SK-N-SH treated with all-trans-retinoic acid at 6 μM for 48 hours (cell line): ENCODE data around the gene GANC.

Experiments
- ARNTL ChIP-seq: fragments of 450-650 bp; formaldehyde crosslinking; IDR thresholded peaks from 2 replicates; pipeline ENCODE4 v1.5.0; 2020; ENCODE audit warnings: low read depth, mild to moderate bottlenecking, moderate library complexity, borderline replicate concordance
- BACH2 ChIP-seq: fragments of 250-450 bp; sonication (Bioruptor Pico); IDR thresholded peaks from 2 replicates; pipeline ENCODE4 v1.9.0; 2021; ENCODE audit warnings: mild to moderate bottlenecking, borderline replicate concordance
- CSDC2 ChIP-seq: fragments of 250-450 bp; sonication (Bioruptor Pico); IDR thresholded peaks from 2 replicates; pipeline ENCODE4 v1.5.0; 2020; ENCODE audit warnings: mild to moderate bottlenecking, moderate library complexity
- ESRRG ChIP-seq: fragments of 250-450 bp; sonication (Bioruptor Pico); IDR thresholded peaks from 2 replicates; pipeline ENCODE4 v1.6.1; 2021; ENCODE audit warnings: mild to moderate bottlenecking
- GLIS3 ChIP-seq: fragments of 250-450 bp; sonication (Bioruptor Pico); IDR thresholded peaks from 2 replicates; pipeline ENCODE4 v1.5.0; 2020; ENCODE audit warnings: mild to moderate bottlenecking, moderate library complexity
- ISL1 ChIP-seq: fragments of 250-450 bp; sonication (Bioruptor Pico); IDR thresholded peaks from 2 replicates; pipeline ENCODE4 v2.1.2; 2022; ENCODE audit warnings: mild to moderate bottlenecking, moderate library complexity
- RARB ChIP-seq: fragments of 250-450 bp; sonication (Bioruptor Pico); IDR thresholded peaks from 2 replicates; pipeline ENCODE4 v1.8.0; 2021; ENCODE audit warnings: mild to moderate bottlenecking, moderate library complexity
- ZFP3 ChIP-seq: fragments of 250-450 bp; sonication (Bioruptor Pico); IDR thresholded peaks from 2 replicates; pipeline ENCODE4 v1.5.0; 2020; ENCODE audit warnings: mild to moderate bottlenecking, moderate library complexity
- ZFP30 ChIP-seq: fragments of 450-650 bp; formaldehyde crosslinking; IDR thresholded peaks from 2 replicates; pipeline ENCODE4 v1.5.0; 2022; ENCODE audit warnings: mild to moderate bottlenecking, moderate library complexity
- ZNF70 ChIP-seq: fragments of 450-650 bp; formaldehyde crosslinking; IDR thresholded peaks from 2 replicates; pipeline ENCODE4 v1.5.0; 2020; ENCODE audit warnings: mild to moderate bottlenecking, moderate library complexity
- TF ChIP-seq, protein P1 (sequence below): fragments of 250-450 bp; sonication (Bioruptor Pico); IDR thresholded peaks from 2 replicates; pipeline ENCODE4 v1.5.1; 2020; ENCODE audit warnings: low read depth, mild to moderate bottlenecking, moderate library complexity
- TF ChIP-seq, protein P2 (sequence below): fragments of 250-450 bp; sonication (Bioruptor Pico); IDR thresholded peaks from 2 replicates; pipeline ENCODE4 v1.8.0; 2020; ENCODE audit warnings: mild to moderate bottlenecking, moderate library complexity, borderline replicate concordance
- TF ChIP-seq, protein P3 (sequence below): fragments of 250-450 bp; sonication (Bioruptor Pico); IDR thresholded peaks from 2 replicates; pipeline ENCODE4 v1.5.1; 2021; ENCODE audit warnings: mild to moderate bottlenecking, moderate library complexity
- TF ChIP-seq, protein P4 (sequence below): fragments of 250-450 bp; sonication (Bioruptor Pico); IDR thresholded peaks from 2 replicates; pipeline ENCODE4 v1.5.0; 2020; ENCODE audit warnings: mild to moderate bottlenecking, moderate library complexity

DNA sequence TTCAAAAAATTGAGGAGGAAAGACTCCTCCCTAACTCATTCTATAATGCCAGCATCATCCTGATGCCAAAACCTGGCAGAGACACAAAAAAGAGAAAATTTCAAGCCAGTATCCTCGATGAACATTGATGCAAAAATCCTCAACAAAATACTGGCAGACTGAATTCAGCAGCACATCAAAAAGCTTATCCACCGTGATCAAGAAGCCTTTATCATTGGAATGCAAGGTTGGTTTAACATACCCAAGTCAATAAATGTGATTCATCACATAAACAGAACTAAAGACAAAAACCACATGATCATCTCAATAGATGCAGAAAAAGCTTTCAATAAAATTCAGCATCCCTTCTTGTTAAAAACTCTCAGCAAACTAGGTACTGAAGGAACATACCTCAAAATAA lies 62.1 kb downstream of the GANC start:
- TF ChIP-seq ESRRG (CRISPR knock-in tag) (no peak), RARB (CRISPR knock-in tag) (no peak), ZFP3 (no peak), ZFP30 (CRISPR knock-in tag) (no peak), BACH2 (CRISPR knock-in tag) (no peak), ZNF70 (CRISPR knock-in tag) (no peak), ARNTL (CRISPR knock-in tag) (no peak), ISL1 (CRISPR knock-in tag) (no peak), CSDC2 (no peak), GLIS3 (CRISPR knock-in tag) (no peak)
- TF ChIP-seq, protein P1, sequence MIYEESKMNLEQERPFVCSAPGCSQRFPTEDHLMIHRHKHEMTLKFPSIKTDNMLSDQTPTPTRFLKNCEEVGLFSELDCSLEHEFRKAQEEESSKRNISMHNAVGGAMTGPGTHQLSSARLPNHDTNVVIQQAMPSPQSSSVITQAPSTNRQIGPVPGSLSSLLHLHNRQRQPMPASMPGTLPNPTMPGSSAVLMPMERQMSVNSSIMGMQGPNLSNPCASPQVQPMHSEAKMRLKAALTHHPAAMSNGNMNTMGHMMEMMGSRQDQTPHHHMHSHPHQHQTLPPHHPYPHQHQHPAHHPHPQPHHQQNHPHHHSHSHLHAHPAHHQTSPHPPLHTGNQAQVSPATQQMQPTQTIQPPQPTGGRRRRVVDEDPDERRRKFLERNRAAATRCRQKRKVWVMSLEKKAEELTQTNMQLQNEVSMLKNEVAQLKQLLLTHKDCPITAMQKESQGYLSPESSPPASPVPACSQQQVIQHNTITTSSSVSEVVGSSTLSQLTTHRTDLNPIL (CRISPR knock-in tag): no peak
- TF ChIP-seq, protein P2, sequence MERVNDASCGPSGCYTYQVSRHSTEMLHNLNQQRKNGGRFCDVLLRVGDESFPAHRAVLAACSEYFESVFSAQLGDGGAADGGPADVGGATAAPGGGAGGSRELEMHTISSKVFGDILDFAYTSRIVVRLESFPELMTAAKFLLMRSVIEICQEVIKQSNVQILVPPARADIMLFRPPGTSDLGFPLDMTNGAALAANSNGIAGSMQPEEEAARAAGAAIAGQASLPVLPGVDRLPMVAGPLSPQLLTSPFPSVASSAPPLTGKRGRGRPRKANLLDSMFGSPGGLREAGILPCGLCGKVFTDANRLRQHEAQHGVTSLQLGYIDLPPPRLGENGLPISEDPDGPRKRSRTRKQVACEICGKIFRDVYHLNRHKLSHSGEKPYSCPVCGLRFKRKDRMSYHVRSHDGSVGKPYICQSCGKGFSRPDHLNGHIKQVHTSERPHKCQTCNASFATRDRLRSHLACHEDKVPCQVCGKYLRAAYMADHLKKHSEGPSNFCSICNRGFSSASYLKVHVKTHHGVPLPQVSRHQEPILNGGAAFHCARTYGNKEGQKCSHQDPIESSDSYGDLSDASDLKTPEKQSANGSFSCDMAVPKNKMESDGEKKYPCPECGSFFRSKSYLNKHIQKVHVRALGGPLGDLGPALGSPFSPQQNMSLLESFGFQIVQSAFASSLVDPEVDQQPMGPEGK: no peak
- TF ChIP-seq, protein P3, sequence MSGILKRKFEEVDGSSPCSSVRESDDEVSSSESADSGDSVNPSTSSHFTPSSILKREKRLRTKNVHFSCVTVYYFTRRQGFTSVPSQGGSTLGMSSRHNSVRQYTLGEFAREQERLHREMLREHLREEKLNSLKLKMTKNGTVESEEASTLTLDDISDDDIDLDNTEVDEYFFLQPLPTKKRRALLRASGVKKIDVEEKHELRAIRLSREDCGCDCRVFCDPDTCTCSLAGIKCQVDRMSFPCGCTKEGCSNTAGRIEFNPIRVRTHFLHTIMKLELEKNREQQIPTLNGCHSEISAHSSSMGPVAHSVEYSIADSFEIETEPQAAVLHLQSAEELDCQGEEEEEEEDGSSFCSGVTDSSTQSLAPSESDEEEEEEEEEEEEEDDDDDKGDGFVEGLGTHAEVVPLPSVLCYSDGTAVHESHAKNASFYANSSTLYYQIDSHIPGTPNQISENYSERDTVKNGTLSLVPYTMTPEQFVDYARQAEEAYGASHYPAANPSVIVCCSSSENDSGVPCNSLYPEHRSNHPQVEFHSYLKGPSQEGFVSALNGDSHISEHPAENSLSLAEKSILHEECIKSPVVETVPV: no peak
- TF ChIP-seq, protein P4, sequence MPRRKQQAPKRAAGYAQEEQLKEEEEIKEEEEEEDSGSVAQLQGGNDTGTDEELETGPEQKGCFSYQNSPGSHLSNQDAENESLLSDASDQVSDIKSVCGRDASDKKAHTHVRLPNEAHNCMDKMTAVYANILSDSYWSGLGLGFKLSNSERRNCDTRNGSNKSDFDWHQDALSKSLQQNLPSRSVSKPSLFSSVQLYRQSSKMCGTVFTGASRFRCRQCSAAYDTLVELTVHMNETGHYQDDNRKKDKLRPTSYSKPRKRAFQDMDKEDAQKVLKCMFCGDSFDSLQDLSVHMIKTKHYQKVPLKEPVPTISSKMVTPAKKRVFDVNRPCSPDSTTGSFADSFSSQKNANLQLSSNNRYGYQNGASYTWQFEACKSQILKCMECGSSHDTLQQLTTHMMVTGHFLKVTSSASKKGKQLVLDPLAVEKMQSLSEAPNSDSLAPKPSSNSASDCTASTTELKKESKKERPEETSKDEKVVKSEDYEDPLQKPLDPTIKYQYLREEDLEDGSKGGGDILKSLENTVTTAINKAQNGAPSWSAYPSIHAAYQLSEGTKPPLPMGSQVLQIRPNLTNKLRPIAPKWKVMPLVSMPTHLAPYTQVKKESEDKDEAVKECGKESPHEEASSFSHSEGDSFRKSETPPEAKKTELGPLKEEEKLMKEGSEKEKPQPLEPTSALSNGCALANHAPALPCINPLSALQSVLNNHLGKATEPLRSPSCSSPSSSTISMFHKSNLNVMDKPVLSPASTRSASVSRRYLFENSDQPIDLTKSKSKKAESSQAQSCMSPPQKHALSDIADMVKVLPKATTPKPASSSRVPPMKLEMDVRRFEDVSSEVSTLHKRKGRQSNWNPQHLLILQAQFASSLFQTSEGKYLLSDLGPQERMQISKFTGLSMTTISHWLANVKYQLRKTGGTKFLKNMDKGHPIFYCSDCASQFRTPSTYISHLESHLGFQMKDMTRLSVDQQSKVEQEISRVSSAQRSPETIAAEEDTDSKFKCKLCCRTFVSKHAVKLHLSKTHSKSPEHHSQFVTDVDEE (CRISPR knock-in tag): no peak
